GM12864 (cell line): Measurements from ENCODE around the gene JMJD1C.

Experiments used
- DNase-seq: peaks from one replicate; pipeline ENCODE4 v3.0.0-alpha.2; 2011; ENCODE audit warnings: low read depth
- H3K4me3 ChIP-seq: 2 replicates; pipeline ENCODE4 v1.5.1; 2011; ENCODE audit warnings: mild to moderate bottlenecking, low read depth, low read length, control low read depth
- TF ChIP-seq, protein P1 (sequence below): IDR thresholded peaks from 2 replicates; pipeline ENCODE4 v1.5.1; 2011; ENCODE audit warnings: low read depth, mild to moderate bottlenecking, moderate library complexity, low read length, control low read depth, inconsistent platforms; ENCODE audit errors: missing control alignments

JMJD1C gene

DNA sequence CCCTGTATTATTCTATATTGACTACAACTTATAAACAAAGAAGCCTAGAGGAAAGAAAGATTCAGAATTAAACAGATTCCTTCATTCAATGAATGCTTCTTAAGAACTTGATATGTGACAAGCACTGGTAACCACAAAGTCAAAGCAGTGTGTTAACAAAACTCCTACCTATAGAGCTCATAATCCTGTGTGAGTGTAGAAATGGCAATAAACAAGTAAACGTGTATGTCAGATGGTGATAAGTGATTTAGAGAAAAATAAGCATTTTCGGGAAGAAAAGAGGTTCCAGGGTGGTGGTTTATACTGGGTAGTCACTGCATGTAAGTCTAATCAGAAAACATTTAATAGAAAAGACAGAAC lies 141.3 kb downstream of the JMJD1C start:
- H3K4me3 ChIP-seq: no peak overlapping the region
- DNase-seq: no peak
- TF ChIP-seq, protein P1, sequence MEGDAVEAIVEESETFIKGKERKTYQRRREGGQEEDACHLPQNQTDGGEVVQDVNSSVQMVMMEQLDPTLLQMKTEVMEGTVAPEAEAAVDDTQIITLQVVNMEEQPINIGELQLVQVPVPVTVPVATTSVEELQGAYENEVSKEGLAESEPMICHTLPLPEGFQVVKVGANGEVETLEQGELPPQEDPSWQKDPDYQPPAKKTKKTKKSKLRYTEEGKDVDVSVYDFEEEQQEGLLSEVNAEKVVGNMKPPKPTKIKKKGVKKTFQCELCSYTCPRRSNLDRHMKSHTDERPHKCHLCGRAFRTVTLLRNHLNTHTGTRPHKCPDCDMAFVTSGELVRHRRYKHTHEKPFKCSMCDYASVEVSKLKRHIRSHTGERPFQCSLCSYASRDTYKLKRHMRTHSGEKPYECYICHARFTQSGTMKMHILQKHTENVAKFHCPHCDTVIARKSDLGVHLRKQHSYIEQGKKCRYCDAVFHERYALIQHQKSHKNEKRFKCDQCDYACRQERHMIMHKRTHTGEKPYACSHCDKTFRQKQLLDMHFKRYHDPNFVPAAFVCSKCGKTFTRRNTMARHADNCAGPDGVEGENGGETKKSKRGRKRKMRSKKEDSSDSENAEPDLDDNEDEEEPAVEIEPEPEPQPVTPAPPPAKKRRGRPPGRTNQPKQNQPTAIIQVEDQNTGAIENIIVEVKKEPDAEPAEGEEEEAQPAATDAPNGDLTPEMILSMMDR: no peak

DNA sequence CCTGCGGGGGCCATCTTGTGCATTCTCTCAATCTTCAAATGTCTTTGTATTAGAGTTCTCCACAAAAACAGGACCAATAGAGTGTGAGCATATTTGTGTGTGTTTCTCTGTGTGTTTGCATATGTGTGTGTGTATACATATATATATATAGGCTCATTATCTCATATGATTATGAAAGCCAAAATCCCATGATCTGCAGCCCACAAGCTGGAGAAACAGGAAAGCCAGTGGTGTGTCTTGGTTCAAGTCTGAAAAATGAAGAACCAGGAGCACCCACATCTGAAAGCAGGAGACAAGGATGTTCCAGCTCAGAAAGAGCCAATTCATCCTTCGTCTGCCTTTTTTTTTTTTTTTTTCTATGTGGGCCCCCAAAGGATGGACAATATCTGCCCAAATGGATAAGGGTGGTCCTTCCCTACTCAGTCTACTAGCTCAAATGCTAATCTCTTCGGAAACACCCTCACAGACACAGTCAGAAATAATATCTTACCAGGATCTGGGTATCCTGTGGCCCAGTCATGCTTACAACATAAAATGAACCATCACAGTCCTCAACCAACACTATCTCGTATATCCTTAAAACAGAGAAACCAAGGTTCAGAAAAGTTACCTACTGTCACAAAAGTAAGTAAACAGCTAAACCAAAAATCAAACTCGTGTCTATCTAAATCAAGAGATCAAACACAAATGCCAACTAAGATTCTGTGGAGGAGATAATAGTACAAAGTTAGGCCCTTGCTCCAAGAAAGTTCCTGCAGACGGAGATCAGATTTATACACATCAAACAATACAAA lies 141.9 kb downstream of the JMJD1C start:
- H3K4me3 ChIP-seq: no peak overlapping the region
- no peak for DNase-seq
- TF ChIP-seq, protein P1: no peak

DNA sequence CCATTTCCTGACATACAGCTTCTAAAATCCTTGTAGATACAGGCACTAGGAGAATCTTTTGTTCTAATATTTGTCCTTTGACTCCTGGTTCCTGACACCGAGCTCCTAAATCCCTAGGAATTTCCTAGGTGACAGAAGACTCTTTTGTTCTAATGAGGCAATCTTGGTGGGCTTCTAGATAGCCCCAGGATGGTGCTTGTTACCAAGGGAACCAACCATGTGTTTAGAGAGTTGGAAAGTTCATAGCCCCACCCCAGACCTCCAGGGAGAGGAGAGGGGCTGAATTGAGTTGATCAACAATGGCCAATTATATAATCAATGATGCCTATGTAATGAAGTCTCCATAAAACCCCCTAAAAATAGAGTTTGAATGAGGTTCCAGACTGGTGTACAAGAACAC lies 145.1 kb downstream of the JMJD1C start:
- DNase-seq: no peak
- TF ChIP-seq, protein P1: no peak
- no peak overlapping the region for H3K4me3 ChIP-seq

DNA sequence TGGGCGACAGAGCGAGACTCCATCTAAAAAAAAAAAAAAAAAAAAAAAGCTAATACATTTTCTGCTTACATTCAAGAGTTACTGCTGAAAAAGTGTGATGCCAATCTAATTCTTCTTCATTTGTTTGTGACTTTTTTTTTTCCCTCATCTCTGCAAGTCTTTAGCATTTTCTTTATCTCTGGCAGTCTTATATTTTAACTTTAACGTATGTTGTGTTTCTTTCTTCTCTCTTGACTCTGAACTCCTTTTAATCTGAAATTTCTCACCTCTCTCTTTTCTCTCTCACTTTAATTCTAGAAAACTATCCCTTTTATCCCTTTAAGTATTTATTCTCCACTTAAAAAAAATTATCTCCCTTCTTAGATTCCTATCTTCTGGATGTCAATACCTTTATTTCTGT lies 146.5 kb downstream of the JMJD1C start:
- no peak overlapping the region for H3K4me3 ChIP-seq
- DNase-seq: no peak
- TF ChIP-seq, protein P1: no peak

DNA sequence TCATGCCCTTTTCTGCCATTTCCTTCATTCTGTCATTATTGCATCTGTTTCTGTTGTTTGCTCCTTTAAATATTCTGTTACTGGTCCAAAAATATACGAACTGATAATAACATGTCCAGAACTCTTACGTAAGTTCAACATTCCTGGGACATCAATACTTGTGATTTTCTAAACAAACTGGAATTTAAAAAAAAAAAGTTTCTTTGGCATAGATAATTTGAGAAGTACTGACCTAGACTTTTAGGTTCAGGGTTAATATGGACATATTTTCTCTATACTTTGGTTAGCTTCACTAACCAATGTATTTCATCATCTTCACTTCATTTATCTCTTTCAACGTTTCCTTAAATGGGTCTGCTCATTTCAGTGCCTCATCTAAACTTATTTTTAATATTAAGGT lies 147.3 kb downstream of the JMJD1C start:
- no peak overlapping the region for H3K4me3 ChIP-seq
- no peak for DNase-seq
- TF ChIP-seq, protein P1: no peak

DNA sequence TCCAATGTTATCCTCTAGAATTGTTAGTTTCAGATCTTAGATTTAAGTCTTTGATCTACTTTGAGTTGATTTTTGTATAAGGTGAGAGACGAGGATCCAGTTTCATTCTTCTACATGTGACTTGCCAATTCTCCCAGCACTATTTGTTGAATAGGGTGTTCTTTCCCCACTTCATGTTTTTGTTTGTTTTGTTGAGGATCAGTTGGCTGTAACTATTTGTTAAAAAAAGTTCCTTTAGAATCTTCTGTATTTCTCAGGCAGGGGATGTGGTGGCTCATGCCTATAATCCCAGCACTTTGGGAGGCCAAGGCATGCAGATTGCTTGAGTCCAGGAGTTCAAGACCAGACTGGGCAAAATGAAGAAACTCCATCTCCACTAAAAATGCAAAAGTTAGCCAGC lies 151.8 kb downstream of the JMJD1C start:
- TF ChIP-seq, protein P1: no peak

DNA sequence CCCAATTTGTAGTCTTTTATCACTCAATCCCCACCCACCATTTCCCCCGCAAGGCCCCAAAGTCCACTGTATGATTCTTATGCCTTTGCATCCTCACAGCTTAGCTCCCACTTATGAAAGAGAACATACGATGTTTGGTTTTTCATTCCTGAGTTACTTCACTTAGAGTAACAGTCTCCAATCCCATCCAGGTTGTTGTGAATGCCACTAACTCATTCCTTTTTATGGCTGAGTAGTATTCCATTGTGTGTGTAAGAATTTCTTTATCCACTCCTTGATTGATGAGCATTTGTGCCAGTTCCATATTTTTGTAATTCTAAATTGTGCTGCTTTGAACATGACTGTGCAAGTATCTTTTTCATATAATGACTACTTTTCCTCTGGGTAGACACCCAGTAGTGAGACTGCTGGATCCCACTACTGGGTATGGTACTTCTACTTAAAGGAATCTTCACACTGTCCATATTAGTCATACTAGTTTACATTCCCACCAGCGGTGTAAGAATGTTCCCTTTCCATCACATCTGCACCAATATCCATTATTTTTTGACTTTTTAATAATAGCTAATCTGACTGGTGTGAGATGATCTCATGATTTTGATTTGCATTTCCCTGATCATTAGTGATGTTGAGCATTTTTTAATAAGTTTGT lies 152.6 kb downstream of the JMJD1C start:
- TF ChIP-seq, protein P1: no peak
- DNase-seq: no peak
- H3K4me3 ChIP-seq: no peak overlapping the region

More for the DNA sequence above, 151.8 kb downstream of the JMJD1C start:
- no peak for DNase-seq
- no peak overlapping the region for H3K4me3 ChIP-seq
